ENCODE data around the gene ATG9B. TPM values are rescaled to one million over a fixed set of nuclear protein-coding genes. Genes with fewer than 3 reads are reported as not detected.

The ATG9B gene
- total and polyA plus RNA-seq, 9 of the 15 experiments (the other 6 are each of a cell fraction or from before 2014, with no cell fraction given), result 0.29 to 8.0 (median 2.1) TPM

GRCh38 chr7:150996376-150997074 is 27.8 kb downstream of the ATG9B start:
- peaks cover 5% of the 10 kb centered on the region; the same call in 1 of the 2 replicates for H4K20me1 ChIP-seq (replicated peaks; ENCODE audit: control insufficient read depth, insufficient read depth, low read length)
- peaks cover 49 to 71% of the 10 kb centered on the region in 2 experiments for H3K4me1 ChIP-seq (replicated peaks in 1 of 2; ENCODE audit: control insufficient read depth in 2 of 2, insufficient read depth in 2 of 2, low read length in 2 of 2)
- FAIRE-seq, result no peak
- no peaks in the 10 kb centered on the region for H3K9me1 ChIP-seq (ENCODE audit: control insufficient read depth, insufficient read depth, low read length)
- peak overlapping the region; percentile 46 for H3K4me2 ChIP-seq (ENCODE audit: insufficient read depth, low read length)
- in situ Hi-C loops (cut with MboI) (no loop called here), intact Hi-C loops (cut with micrococcal nuclease) (loop anchor here (10.0 kb wide), 1 partner anchor 682 kb away; no protein-coding TSS in a partner anchor)
- no peaks in the 10 kb centered on the region for H3K27me3 ChIP-seq (ENCODE audit: control insufficient read depth in 2 of 2, insufficient read depth in 2 of 2, low read length in 2 of 2)
- no peaks in the 10 kb centered on the region for H3K36me3 ChIP-seq (ENCODE audit: control insufficient read depth, insufficient read depth, low read length)
- peak; percentile 15 for ATAC-seq
- POLR2A ChIA-PET, result interaction anchor here (0.5 to 2.2 kb wide), 7 partner anchors 10 to 1502 kb away, joined by 3 to 17 read pairs (median 3); no protein-coding TSS in a partner anchor
- H3K9ac ChIP-seq (ENCODE audit: insufficient read depth in 1 of 2, low read depth in 2 of 2, low read length in 2 of 2), result peak overlapping the region; percentile 38 to 87; a peak in 3 of 4 replicates
- H3K9me3 ChIP-seq (replicated peaks; ENCODE audit: control insufficient read depth, insufficient read depth, low read depth, low read length), result no peaks in the 10 kb centered on the region; the same call in 1 of the 2 replicates
- BruUV-seq (replicated peaks), result no TSS peak
- 0 out of 2 replicates have a peak overlapping the region, but pooled peaks have one; percentile 17 for H3K4me3 ChIP-seq
- peak; percentile 65 to 76 (median 72) for DNase-seq (ENCODE audit: extremely low read depth in 1 of 4, low spot score in 3 of 4)
- CTCF ChIA-PET (ENCODE audit: low intra/inter-chr PET ratio), result interaction anchor here (0.6 to 0.7 kb wide), 2 partner anchors 8 to 307 kb away, joined by 3 to 4 read pairs; no protein-coding TSS in a partner anchor
- H2AFZ ChIP-seq (ENCODE audit: low read depth, low read length), result peak overlapping the region; percentile 98
- WGBS (ENCODE audit: insufficient coverage, low coverage, missing lambda C conversion rate), result 18% methylated on average over 27 of the region's 31 CpGs
- H3K79me2 ChIP-seq (ENCODE audit: control insufficient read depth, insufficient read depth, low read length), result no peaks in the 10 kb centered on the region
- H3K27ac ChIP-seq (ENCODE audit: extremely low read depth, low read depth, low read length), result peak overlapping the region; percentile 44; the same call in 2 of the 3 replicates
- TF ChIP-seq NONO (IDR thresholded peaks at IDR 0.05; ENCODE audit: low read depth in 2 of 2, low read length in 1 of 2) (peak in 1 of 2 experiments; percentile 84; a peak in 2 of 4 replicates), E2F3 (CRISPR knock-in tag; IDR thresholded peaks at IDR 0.05) (0 out of 2 replicates have a peak, but pooled peaks have one; percentile 10), ZNF766 (CRISPR knock-in tag; conservative IDR thresholded peaks at IDR 0.05) (no peak), FOXK2 (conservative IDR thresholded peaks at IDR 0.05 in 1 of 2, IDR thresholded peaks at IDR 0.05 in 1 of 2; ENCODE audit: low read depth in 2 of 2) (peak in 1 of 2 experiments; percentile 59; a peak in 1 of 4 replicates), CREBBP (IDR thresholded peaks at IDR 0.05; ENCODE audit: low read depth, low read length) (no peak), ZNF395 (CRISPR knock-in tag; IDR thresholded peaks at IDR 0.05) (no peak; the same call in 1 of the 2 replicates), TAF1 (IDR thresholded peaks at IDR 0.05; ENCODE audit: control insufficient read depth, extremely low read depth, insufficient read depth, low read length, severe bottlenecking) (peak; percentile 10), SAFB (IDR thresholded peaks at IDR 0.05; ENCODE audit: borderline replicate concordance, low read depth, low read length) (no peak), ZFP1 (CRISPR knock-in tag; IDR thresholded peaks at IDR 0.05) (no peak), NFRKB (IDR thresholded peaks at IDR 0.05; ENCODE audit: low read depth) (peak; percentile 31; the same call in 1 of the 2 replicates), USF1 (CRISPR knock-in tag; IDR thresholded peaks at IDR 0.05) (no peak), MED1 (CRISPR knock-in tag; IDR thresholded peaks at IDR 0.05; ENCODE audit: borderline replicate concordance) (no peak), EGR1 (conservative IDR thresholded peaks at IDR 0.05) (peak; percentile 66), ZNF316 (IDR thresholded peaks at IDR 0.05) (peak; percentile 42; the same call in 1 of the 2 replicates), CREM (IDR thresholded peaks at IDR 0.05; ENCODE audit: low read depth) (0 out of 2 replicates have a peak, but pooled peaks have one; percentile 2), SFPQ (IDR thresholded peaks at IDR 0.05; ENCODE audit: low read depth, low read length) (no peak), RBFOX2 (IDR thresholded peaks at IDR 0.05; ENCODE audit: low read depth, low read length) (peak; percentile 62; the same call in 1 of the 2 replicates)
